GM19238 (cell line): Measurements from ENCODE around the gene PHRF1.

Experiments used
- DNase-seq: peaks from one replicate; pipeline ENCODE4 v3.0.0; 2011; ENCODE audit warnings: low spot score; ENCODE audit not compliant: insufficient read length

PHRF1 gene

DNA sequence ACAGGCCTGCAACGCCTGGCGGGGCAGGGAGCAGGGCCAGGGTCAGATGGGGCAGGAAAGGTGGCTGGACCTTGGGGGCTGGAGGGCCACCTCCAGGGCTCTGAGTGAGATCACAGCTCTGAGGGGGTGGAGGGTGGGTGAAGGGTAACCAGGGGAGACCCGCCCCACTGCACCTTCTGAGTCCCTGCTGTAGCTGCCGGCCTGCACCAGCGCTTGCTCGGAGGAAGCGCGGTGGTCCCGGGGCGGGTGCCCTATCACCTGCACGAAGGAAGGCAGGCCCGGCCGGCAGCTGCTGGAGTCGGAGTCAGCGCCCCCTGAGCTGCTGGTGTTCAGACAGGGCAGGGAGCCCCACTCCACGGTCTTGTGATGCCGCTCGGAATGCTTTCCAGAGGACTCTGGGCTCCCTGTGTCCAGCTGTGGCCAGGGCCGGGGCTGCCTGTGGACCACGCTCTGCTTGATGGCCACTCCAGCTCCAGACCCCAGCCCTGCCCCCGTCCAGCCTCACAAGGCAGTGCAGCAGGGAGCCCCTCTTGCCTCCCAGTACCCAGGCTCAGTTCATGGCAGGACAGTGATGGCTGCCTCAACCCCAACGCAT lies 19.5 kb upstream of the PHRF1 start:
- DNase-seq = no peak

- no peak for DNase-seq
Measured at GRCh38 chr11:557328-558132, 18.7 kb upstream of the PHRF1 start.

GRCh38 chr11:558503-558902 lies 17.8 kb upstream of the PHRF1 start:
- no peak for DNase-seq

GRCh38 chr11:559020-559620 lies 17.1 kb upstream of the PHRF1 start:
- no peak for DNase-seq

DNA sequence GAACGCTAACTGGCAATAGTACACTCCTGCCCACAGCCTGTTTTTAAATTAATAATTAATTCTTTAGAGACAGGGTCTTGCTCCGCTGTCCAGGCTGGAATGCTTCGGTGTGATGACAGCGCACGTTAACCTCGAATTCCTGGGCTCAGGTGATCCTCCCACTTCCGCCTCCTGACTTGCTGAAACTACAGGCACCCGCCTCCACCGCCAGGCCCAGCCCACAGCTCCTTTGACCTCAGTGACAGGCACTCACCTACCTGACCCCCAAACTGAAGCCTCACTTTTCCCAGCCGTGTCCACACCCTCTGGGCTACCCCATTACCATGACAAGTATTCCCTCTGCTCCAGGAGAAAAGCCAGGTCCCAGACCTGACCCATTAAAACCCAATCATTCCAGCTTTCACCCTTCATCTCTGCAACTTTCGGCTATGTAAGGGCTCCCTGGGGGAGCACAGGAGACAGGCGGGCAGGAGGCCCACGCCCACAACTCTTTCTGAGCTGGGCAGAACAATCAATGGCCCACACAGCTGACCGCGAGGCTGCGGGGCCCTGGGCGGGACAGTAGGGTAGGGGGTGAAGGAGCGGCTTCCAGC lies 16.5 kb upstream of the PHRF1 start:
- no peak for DNase-seq

DNA sequence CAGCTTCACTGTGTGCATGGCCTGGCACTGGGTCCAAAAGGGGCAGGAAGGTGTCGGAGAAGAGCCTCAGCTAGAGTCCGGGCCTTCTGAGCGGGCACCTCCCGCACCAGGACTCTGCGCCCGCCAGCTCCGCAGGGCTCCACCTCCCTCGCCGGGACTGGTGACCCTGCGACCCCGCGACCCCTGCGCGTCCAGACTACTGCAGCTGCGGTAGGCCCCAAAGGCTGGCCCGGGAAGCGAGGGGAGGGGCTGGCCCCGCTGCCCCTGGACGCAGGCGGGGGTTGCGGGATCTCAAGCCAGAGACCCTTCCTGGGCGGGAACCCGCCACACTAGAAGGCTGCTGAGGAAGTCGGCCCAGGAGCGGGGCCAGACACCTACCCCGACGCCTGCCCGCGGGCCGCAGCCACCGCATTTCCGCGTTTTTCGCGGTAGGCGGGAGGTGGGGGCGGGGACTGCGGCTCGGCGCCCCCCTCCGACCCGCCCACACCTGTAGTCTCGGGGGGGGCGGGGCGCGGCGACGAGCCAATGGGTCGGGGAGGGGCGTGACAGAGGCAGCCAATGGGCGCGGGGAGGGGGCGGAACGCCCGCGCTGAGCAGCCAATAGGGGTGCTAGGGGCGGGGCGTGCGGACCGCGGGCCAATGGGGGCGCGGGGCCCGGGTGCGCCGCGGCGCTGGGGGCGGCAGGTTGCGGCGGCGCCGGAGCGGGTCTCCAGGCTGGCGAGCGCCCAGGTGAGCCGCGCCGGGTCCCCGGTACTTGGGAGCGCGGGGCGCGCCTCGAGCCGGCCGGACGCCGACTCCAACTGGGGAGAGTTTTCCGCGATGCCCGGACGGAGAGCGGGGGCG lies 15.7 kb upstream of the PHRF1 start, which contains the start of the genes LMNTD2 and RASSF7:
TSS of gene LMNTD2 (minus strand) at position 434 of the 843 bp plus-strand sequence. CDS start at position 412, 22 bp downstream.
TSS of gene RASSF7 (plus strand) at position 666 of the 843 bp plus-strand sequence. CDS start 799 bp downstream, outside the sequence.
- DNase-seq = peak; percentile 100

DNA sequence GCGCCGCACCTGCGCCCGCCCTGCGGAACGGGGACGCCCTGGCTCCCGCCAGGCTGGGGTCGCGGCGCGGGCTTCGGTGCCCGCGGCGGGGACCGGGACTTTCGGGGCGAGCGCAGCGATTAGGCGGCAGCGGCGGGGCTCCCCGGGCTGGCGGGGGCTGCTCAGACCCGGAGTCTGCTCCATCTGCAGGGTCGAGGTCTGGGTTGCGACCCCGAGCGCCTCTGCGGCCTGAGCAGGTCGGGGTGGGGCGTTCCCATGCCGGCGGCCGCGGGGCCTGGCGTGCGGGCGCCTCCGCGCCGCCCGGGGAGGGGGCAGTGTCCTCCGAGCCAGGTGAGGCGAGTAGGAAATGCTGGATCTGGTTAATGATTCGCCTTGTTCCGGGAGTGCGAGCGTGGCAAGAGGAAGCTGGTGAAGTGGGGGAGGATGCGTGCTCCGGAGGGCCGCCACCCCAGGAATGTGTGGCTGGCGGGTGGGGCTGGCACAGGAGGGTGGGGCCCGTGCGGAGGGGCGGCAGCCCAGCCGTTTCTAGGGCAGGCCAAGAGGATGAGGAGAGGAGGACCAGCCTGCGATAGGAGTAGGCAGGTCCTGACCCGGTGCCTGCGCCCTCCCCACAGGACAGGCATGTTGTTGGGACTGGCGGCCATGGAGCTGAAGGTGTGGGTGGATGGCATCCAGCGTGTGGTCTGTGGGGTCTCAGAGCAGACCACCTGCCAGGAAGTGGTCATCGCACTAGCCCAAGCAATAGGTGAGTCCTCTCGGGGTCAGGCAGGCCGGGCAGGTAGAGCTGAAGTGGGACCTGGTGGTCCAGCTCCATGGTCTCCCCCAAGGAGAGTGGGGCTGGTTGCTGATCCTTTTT lies 14.9 kb upstream of the PHRF1 start:
- DNase-seq = peak; percentile 63

DNA sequence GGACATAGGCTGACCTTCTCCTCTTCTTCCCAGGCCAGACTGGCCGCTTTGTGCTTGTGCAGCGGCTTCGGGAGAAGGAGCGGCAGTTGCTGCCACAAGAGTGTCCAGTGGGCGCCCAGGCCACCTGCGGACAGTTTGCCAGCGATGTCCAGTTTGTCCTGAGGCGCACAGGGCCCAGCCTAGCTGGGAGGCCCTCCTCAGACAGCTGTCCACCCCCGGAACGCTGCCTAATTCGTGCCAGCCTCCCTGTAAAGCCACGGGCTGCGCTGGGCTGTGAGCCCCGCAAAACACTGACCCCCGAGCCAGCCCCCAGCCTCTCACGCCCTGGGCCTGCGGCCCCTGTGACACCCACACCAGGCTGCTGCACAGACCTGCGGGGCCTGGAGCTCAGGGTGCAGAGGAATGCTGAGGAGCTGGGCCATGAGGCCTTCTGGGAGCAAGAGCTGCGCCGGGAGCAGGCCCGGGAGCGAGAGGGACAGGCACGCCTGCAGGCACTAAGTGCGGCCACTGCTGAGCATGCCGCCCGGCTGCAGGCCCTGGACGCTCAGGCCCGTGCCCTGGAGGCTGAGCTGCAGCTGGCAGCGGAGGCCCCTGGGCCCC lies 14.1 kb upstream of the PHRF1 start:
- no peak for DNase-seq

- no peak for DNase-seq
Measured at GRCh38 chr11:563066-563811, 13.0 kb upstream of the PHRF1 start.

DNA sequence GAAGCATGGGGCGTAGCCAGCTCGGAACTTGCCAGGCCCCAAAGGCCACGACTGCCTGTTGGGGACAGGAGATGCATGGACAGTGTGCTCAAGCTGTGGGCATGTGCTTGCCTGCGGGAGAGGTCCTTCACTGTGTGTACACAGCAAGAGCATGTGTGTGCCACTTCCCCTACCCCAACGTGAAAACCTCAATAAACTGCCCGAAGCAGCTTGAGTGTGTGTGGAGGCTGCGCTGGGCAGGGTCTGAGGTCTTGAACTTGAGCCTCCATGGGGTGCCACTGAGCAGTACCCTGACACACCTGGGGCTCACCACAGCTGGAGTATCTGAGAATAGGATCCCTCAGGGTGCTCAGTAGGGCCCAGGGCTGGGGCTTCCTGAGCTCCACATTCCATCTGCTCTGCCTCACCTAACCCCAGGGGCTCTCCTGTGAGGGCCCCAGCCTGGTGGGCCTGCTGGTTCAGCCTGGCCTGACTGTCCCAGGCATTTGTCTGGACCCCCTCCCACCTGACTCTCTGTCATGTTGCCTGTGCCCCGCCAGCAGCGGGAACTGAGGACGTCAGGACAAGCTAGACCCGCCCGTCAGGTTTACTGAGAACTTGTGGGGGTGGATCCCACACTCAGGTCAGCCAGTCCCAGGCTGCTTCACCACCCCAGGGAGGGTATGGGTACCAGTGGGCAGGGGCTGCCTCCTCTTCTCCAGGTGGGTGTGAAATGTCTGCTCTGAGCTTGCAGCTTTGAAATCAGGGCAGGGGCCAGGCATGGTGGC lies 12.3 kb upstream of the PHRF1 start:
- no peak for DNase-seq

GRCh38 chr11:565921-566509 lies 10.3 kb upstream of the PHRF1 start:
- no peak for DNase-seq

DNA sequence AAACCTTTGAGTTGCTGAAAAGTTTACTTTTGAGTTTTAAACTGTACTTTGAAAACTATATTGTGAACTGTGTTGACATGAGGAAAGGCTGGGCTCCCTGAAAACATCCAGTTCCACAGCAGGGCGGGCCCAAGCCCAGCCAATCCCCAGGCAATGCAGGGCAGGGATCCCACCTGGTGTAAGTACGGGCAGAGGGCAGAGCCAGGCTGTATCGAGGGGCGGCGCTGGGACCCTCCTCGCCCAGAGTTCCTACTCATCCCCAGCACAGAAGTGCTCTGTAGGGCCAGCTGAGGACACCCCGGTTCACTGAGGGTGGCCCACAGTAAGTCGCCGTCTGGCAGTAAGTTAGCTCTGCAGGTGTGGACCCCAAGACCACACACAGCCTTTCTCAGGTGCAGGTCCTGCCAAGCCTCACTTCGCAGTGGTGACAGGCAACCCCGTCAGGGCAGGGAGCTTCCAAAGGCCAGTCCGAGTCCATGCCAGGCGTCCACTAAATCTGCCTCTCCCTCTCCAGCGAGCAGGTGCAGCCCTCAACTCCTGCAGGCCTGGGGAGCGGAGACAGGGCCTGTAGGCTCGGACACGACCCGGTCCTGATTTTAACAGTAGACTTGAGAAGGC lies 9.2 kb upstream of the PHRF1 start:
- no peak for DNase-seq

GRCh38 chr11:567629-568292 lies 8.5 kb upstream of the PHRF1 start:
- DNase-seq = no peak

DNA sequence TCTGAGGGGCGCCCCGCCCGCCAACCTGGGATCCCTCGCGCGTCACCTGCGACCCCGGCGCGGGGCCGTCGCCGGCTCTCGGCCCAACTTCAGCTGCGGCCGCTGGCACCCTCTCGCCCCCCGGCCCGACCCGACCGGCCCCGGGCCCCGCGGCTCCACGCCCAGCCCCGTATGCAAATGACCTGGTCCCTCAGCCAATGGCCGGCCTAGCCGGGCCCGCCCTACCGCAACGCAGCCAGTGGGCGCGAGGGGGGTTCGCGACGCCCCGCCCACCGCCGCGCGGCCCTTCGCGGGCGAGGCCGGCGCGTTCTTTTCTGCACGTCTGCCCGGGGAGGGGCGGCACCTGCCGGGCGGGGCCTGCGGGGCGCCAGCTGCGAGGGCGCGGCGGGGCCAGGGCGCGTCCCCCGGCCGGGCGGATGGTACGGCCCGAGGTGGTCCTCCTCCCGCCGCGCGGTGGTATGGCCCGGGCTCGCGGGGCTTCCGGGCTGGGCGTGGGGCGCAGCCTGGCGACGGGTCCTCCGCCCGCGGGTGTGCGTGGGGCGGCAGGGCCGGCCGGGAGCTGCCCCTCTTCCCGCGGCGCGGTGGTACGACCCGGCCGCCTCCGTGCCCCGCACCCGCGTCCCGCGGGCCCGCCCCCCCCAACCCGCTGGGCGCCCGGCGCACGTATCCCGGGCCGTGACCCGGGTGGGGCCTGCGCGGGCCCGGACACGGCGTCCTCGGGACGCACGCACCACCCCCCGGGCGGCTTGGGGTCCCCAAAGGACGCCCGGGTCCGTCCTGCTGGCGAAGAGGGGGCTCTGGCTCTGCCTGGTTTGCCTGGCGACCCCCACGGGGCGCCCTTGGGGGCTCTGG lies 7.7 kb upstream of the PHRF1 start:
- DNase-seq = peak; percentile 100

GRCh38 chr11:569158-569885 lies 6.9 kb upstream of the PHRF1 start:
- DNase-seq = no peak
